NCI-H748 (cell line): Measurements from ENCODE around the gene MARCHF11.

Experiments
- DNase-seq: peaks from one replicate; lab custom pipeline; 2025; ENCODE audit not compliant: unreplicated experiment; lab: John Stamatoyannopoulos, UW

The MARCHF11 gene, protein sequence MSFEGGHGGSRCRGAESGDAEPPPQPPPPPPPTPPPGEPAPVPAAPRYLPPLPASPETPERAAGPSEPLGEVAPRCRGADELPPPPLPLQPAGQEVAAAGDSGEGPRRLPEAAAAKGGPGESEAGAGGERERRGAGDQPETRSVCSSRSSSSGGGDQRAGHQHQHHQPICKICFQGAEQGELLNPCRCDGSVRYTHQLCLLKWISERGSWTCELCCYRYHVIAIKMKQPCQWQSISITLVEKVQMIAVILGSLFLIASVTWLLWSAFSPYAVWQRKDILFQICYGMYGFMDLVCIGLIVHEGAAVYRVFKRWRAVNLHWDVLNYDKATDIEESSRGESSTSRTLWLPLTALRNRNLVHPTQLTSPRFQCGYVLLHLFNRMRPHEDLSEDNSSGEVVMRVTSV

DNA sequence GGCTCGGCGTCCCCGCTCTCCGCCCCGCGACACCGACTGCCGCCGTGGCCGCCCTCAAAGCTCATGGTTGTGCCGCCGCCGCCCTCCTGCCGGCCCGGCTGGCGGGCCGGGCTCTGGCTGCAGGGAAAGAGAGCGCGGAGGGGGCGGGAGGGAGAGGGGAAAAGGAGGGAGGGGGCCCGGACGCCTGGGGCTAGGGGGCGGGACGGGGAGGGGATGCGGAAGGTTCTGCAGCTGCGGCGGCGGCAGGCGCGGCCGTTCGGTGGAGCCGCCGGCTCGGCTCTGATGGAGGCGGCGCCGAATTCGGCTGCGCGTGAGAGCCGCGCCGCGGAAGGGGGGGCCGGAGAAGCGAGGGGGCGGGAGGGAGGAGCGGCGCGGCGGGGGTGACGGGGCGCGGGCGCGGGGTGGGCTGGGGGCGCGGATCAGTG is at the start of gene MARCHF11:
Gene MARCHF11 (minus strand): TSS at position 281 of the 425 bp plus-strand sequence. CDS start 216 bp downstream, at position 65.
- peak; percentile 90 for DNase-seq

DNA sequence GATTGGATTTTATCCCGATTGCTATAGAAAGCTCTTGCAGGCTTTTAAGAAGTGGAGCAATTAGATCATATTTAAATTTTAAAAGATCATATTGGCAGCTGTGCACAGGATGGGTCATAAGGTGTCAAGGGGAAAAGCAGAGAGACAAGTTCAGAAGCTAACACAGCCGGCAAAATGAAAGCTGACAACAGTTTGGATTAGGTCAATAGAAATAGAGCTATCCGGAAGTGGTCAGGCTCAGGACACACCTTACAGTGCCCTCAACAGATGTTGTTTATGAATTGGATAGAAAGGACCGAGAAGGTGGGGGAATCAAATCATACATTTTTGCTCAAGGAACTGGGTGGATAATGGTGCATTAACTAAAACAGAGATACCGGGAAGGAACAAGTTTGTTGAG is 46.3 kb upstream of the MARCHF11 start:
- no peak for DNase-seq

DNA sequence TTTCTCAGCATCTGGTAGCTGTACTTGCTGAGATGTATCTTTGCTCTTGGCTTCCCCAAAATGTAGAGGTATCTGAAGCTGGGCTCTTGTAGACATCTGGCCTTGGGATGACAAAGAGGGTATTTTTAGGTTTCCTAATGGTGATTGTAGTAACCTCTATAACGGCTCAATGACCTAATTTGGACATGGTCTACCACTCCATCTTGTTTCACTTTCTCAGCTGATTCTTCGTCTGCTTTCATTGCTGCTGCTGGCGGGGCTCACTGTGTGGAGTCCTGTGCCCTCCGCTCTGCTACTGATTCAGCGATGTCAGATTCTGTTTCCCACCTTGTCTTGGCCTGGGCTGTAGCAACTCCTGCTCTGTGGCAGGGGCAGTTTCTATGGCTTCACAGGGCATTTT is 12.7 kb upstream of the MARCHF11 start:
- DNase-seq: no peak

DNA sequence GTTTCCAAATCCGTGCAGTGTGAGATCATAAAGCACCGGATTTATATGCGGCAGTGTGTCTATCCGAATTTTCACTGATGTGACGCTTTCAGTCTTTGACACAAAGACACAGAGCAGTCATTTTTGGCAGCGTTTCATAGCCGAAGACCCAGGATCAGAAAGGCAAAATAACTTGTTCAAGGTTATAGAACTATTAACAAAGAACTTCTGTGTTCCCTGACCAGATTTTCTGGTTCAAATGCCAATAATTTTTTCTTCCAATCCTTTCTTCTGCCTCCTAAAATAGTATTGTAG is 1.1 kb upstream of the MARCHF11 start:
- DNase-seq: no peak

DNA sequence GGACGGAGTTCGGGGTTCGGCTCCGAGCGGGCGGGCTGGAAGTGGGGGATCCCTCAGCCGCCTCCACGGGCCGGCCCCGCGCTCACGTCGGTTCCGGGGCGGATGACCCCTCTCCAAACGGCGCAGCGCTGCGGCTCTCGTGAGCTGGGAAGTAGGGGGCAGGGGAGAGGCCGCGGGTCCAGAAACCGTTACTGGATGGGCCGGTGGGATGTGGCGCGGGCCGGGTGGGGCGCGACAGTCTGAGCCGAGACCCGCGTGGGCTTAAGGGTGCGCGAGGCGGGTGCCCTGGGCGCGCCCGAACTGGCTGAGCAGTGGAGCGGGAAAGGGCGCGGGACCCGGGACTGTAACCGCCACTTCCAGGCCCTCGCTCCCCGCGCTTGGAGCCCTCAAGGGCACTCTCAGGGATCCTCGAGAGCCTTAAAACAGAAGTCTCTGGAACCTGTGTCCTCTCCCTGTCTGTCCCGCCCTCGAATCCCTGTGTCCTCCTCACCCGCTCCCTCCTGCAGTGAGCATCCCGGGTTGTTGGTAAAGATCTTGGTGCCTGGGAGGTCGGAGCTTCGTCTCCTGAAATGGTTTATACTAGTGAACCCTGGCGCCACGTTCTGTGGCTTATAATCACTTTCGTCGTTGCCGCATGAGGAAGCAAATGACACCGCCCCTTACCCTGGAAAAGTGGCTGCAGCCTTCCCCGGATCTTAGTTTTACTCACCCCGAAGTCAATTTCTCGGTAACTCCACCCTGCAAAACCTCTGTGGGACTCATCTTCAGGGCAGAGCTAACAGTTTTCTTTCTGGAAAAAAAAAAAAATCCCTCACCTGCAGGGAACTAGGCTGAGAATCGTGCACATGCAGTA is 571 bp upstream of the MARCHF11 start:
- DNase-seq: peak; percentile 80

DNA sequence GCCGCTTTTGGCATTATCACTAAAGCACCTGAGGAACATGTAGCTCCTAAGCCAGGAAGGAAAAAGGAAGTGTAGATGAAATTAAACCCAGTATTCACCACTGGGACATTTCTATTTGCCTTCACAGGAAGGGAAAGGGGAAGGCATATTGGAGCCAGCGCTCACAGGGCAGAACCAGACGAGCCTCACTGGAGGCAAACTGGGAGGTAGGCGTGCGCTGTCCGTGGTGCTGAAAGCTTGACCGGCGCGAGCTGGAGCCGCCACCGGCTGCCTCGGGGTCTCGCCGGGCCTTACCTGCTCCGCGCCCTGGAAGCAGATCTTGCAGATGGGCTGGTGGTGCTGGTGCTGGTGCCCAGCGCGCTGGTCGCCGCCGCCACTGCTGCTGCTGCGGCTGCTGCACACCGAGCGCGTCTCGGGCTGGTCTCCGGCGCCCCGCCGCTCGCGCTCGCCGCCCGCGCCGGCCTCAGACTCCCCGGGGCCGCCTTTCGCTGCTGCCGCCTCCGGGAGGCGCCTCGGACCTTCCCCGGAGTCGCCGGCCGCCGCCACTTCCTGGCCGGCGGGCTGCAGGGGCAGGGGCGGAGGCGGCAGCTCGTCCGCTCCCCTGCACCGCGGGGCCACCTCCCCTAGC is 732 bp downstream of the MARCHF11 start:
- DNase-seq: peak; percentile 95

DNA sequence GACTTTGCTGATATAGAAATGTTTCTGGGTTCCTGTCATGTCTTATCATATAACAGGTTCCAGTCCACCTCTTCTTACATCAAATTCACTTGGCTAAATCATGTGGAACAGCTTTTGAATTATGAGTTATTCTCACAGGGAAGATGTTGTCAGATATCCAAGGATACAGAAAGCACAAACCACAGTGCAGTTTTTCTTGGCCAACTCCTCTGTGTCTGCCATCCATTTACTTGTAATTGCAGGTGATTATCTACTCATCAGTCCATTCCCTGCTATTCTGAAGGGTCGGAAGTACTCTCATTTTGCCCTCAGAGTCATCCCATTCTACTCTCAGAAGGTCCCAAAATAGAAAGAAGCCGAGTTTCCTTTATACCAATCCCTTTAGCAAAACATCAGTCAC is 10.0 kb downstream of the MARCHF11 start:
- peak; percentile 81 for DNase-seq

DNA sequence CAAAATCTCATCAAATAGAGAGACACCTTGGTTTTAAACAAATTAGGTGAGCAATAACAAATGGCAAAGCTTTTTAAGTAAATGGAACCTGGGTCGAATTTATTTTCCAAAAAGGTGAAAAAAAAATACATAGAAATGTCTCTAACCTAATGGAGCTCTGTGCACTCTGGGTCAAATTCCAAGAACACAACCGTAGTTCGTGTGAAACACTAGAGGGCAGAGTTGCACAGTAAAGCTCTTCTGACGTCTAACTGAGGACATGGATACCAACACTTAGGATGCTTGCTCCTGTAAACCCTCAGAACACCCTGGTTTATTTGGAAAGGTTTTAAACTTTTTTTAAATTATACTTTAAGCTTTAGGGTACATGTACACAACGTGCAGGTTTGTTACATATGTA is 18.9 kb downstream of the MARCHF11 start:
- peak; percentile 94 for DNase-seq

DNA sequence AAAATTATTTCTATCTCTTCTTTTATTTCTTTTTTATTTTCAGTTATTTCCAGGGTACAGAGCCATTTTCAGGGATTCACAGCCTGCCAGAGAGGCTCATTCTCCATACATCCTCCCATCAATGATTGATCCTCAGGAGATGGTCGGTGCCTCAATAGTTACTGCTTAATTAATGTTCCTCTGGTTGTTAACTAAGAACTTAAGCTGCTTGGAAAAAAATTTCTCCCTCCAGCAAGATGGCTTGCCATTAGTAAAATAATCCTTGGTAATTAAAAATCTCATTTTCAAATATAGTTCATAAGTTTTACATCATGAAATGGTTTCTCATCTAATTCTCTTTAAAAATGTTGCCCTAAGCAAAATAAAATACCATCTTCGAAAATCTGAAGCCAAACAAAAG is 20.0 kb downstream of the MARCHF11 start:
- no peak for DNase-seq

DNA sequence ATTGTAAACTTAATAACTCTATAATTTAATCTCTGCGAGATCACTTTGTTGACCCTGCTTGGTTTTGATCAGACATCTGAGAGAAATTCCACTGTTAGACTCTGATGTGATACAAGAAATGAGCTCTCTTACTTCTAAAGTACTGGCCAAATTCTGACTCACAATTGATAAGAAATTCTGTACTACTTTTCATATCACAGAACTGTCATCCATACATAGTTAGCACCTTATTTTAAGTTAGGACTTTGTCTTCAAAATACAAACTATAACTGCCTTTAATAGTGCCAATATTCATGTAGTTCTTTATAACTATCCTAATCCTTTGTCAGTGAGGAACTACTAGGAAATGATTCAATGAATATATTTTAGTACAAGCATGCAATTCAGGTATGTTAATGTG is 23.4 kb downstream of the MARCHF11 start:
- DNase-seq: no peak

DNA sequence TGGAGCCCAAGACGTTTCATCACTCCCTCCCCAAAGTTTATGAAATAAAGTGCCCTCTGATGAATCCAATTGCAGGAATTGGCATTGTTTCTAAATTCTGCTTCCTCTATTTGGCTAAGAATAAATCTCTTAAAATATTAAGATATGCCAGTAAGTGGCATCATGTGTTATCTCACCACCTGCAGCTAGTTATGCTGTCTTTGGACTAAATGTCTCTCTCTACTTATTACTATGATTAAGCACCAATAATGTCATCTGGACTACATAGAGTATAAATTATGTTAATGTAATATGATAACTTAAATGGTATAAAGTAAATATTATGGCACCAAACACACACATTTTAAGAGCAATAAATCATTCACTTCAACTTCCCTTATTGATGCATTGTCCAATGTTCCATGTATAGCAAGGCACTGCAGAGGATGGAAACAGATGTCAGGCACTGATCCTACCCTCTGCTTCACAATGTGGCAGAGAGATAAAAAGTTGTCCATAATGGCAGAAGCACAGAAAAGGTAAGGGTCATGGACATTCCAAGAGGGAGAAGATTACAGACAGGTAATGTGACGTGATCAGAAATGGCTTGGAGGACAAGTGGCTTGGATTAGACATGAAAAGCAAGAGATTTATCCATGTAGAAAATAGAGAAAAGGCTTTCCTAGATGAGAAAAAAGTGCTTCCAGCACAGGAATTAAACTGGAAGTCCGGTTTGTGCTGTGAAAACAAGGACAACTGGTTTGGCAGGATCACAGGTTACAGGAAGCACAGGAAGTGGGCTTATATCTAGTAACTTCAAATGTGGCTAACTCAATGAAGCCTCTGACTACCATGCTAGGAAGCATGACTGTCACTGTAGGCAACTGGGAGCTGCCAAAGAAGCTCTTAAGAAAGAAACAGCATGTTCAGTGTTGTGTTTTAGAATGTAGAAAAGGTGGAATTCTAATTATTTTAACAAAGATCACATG is 26.7 kb downstream of the MARCHF11 start:
- DNase-seq: peak; percentile 97

DNA sequence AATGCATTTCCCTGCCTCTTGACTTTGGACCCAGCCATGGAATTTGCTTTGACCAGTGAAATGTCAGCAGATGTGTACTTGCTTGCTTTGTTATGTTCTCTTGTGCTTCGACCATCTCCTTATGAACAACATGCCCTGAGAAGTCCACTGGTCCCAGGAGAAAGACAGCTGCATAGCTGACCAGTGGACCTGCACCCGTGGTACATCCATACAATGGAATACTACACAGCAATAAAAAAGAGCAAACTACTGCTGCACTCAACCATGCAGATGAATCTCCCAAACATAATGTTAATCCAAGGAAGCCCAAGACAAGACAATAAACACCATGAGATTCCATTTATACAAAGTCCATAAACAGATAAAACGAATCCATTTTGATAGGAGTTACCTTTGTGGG is 30.0 kb downstream of the MARCHF11 start:
- no peak for DNase-seq

DNA sequence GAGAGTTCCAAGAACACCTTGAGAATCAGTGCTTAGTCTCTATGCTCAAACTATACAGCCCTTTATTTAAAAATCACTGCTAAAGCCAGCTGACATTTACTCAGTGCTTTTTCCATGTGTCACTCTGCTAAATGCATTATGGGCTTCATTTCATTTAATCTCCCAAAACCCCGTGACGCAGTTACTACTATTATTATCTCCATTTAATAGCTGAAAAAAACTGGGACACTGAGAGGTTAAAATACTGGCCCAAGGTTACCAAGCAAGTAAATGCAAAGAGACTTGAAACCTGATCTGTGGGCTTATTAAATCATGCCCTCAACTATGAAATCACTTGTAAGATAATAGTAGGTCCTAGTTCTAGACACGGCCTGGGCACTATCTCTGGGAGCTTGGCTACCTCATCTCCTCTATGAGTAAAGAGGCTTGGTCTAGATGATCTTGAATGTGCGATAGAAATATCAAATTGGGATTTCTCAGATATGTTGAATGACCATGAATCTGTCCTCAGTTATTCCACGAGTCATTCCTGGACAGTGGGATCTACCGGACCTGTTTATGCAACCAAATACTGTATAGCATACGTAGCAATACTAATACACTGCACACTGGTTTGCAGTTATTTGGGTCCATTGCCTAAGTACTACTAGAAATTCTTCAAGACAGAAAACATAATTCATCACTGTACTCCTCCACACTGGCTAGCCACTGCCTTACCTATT is 32.3 kb downstream of the MARCHF11 start:
- no peak for DNase-seq

DNA sequence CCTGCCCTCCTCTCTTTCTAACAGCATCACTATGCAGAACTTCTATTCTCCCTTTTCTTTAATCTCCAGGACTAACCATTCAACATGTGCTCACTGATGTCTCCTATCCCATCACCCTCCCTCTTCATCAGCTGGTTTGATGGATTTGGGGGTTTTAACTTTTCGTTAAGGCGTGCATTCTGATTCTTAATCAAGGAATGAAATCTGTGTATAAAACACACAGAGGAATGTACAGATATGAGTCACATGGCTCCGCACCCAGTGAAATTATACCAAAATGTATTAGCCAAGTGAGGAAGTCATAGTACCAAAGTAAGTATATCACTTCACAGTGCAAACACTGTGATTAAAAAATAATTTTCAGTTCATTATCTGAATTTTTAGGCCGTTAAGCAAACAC is 35.2 kb downstream of the MARCHF11 start:
- no peak for DNase-seq

DNA sequence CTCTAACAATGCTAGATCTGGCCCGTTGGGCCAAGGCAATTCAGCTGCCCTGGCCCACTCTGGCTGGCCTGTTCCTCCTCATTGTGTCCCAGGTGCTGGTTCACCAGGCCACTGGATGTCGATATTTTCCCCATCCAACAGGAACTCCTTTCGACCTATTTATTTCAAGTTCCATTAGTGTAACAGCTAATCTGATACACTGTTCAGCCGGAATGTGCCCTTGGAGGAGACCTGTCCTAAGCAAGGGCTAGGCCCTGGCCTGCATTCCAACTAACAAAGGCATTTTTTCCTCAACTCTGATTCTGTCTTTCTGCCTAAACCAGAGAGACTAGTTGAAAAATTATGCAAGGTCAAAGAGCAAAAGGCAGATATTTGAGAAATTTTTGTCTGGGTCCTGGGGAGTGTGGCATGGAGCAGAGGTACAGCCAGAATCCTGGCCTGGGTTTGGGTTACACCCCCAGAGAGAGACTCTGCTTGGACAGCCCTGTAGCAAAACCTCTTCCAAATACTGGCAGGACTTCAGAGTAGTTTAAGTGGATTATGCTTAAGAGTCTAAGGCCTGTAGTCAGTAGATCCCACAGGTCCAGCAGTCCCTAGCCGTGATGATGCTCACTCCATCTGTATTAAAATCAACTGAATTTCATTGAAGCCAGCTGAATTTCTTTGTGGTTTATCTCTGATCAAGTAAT is 36.1 kb downstream of the MARCHF11 start:
- DNase-seq: no peak

DNA sequence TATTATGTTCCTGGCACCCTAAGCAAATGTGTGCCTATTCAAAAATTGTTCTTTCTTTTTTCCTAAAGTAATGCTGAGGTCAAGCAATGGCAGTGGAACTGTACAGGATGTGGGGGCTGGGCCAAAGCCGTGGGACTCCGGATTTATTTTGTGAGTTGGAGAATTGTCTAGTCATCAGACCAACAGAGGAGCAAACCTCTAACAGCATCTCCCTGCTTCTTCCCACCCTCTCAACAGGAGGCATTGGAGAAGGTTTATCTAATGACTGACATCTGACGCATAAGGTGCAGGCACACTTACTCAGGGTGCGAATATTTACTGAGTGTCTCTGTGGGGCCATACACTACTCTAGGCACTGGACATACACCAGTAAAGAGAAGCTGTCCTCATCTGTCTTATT is 38.6 kb downstream of the MARCHF11 start:
- DNase-seq: no peak

DNA sequence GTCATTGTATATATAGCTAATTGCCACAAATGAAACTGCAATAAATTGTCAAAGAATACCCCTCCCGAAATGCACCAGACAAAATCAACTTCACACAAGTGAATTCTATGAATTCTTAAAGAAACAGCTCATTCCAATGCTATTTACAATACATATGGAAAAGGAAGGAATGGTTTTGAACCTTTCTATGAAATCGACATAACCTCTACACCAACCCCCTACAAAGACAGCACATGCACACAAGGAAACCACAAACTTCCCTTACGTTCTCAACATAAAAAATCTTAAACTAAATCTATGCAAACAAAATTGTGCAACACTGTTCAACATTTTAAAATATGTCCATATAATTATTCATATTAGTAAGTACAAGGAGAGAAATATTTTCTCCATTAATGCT is 39.2 kb downstream of the MARCHF11 start:
- no peak for DNase-seq

DNA sequence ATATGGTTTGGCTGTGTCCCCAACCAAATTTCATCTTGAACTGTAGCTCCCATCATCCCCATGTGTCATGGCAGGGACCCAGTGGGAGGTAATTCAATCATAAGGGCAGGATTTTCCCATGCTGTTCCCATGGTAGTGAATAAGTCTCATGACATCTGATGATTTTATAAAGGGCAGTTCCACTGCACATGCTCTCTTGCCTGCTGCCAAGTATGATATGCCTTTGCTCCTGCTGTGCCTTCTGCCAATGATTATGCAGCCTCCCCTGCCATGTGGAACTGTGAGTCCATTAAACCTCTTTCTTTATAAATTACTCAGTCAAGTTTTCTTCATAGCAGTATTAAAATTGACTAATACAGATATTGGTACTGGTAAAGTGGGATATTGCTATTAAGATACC is 42.4 kb downstream of the MARCHF11 start:
- DNase-seq: peak; percentile 39

DNA sequence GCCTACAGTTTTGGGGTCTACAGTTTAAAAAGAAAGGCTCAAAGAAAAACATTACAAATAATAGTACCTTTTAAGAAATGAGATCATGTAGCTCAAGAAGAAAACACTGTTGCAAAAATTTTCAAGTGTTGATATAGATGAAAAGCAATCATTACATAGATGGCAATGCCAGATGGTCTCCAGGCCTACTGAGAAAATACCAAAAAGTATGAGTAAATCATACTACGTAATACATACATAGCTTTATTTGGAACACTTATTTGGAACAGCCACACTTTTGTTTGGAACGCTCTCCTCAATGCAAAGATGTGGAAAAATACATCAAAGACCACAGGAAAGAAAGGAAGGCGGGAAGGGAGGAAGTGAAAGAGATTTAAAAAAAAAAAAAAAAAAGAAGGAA is 44.1 kb downstream of the MARCHF11 start:
- peak; percentile 74 for DNase-seq

DNA sequence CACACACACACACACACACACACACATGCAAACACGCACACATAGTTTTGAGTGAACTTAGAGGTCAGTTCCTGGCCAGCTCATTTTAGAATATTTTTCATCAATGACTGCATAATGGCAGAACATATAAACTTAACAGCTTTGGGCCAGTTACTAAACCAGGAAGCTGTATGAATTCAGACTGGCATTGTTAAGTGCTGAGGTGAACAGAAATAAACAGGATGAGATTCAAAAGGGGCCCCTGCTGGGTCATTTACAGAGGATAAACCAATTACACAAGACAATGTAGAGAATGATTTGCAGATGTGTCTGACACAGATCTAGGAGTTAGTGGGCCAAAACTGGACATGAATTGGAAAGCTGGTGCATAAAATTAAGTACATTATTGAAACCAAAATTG is 44.6 kb downstream of the MARCHF11 start:
- DNase-seq: peak; percentile 100
